ENCODE data around the gene FAM90A1.
A peak's percentile ranks its signal among the peaks of the same experiment; 100 is the strongest.
"Not testable (repeated sequence)": the region's sequence is repeated elsewhere in the genome, so short reads cannot be mapped to it uniquely, and the experiment has no call there.

The FAM90A1 gene

GRCh38 chr12:8226992-8227731 lies at the start of gene FAM90A1:
Gene FAM90A1 (minus strand): TSS chr12:8227618. CDS start chr12:8224832, 2,786 bp downstream.
- not testable (repeated sequence) for DNase-seq

GRCh38 chr12:8276397-8276796 lies 49.0 kb upstream of the FAM90A1 start:
- not testable (repeated sequence) for DNase-seq

- DNase-seq = not testable (repeated sequence)
These were observed 39.3 kb upstream of the FAM90A1 start for GRCh38 chr12:8266706-8267105.

GRCh38 chr12:8264236-8264635 lies 36.8 kb upstream of the FAM90A1 start:
- DNase-seq = not testable (repeated sequence)

- not testable (repeated sequence) for DNase-seq
These were observed 33.7 kb upstream of the FAM90A1 start for GRCh38 chr12:8261111-8261554.

GRCh38 chr12:8256356-8256755 lies 28.9 kb upstream of the FAM90A1 start:
- not testable (repeated sequence) for DNase-seq

GRCh38 chr12:8254705-8255104 lies 27.3 kb upstream of the FAM90A1 start:
- DNase-seq = not testable (repeated sequence)

- not testable (repeated sequence) for DNase-seq
These were observed 24.8 kb upstream of the FAM90A1 start for GRCh38 chr12:8252056-8252818.

GRCh38 chr12:8251616-8252015 lies 24.2 kb upstream of the FAM90A1 start:
- DNase-seq = not testable (repeated sequence)

- peak; percentile 10 for DNase-seq
These were observed 19.6 kb upstream of the FAM90A1 start for GRCh38 chr12:8246941-8247535.

GRCh38 chr12:8243682-8244161 lies 16.3 kb upstream of the FAM90A1 start:
- DNase-seq = not testable (repeated sequence)

- DNase-seq = peak; percentile 88
These were observed 15.7 kb upstream of the FAM90A1 start for GRCh38 chr12:8242880-8243681.

- not testable (repeated sequence) for DNase-seq
These were observed 15.1 kb upstream of the FAM90A1 start for GRCh38 chr12:8242622-8242879.

GRCh38 chr12:8241917-8242621 lies 14.7 kb upstream of the FAM90A1 start:
- peak; percentile 22 for DNase-seq

GRCh38 chr12:8240340-8241114 lies 13.1 kb upstream of the FAM90A1 start:
- DNase-seq = not testable (repeated sequence)

- not testable (repeated sequence) for DNase-seq
These were observed 9.6 kb upstream of the FAM90A1 start for GRCh38 chr12:8237031-8237430.

- peak; percentile 34 for DNase-seq
These were observed 8.1 kb upstream of the FAM90A1 start for GRCh38 chr12:8235316-8236157.

GRCh38 chr12:8234746-8235145 lies 7.3 kb upstream of the FAM90A1 start:
- DNase-seq = not testable (repeated sequence)

GRCh38 chr12:8233935-8234495 lies 6.6 kb upstream of the FAM90A1 start:
- DNase-seq = not testable (repeated sequence)
